GM21381 (cell line): ENCODE data around the gene FAM171A1.
"Not testable (repeated sequence)": the region's sequence is repeated elsewhere in the genome, so short reads cannot be mapped to it uniquely, and the experiment has no call there.

Experiments
- ATAC-seq: cut with Tn5 transposase; IDR thresholded peaks from one replicate; pipeline ENCODE4 v1.9.1; 2021; ENCODE audit warnings: mild to moderate bottlenecking, moderate library complexity; ENCODE audit not compliant: unreplicated experiment

FAM171A1 gene

DNA sequence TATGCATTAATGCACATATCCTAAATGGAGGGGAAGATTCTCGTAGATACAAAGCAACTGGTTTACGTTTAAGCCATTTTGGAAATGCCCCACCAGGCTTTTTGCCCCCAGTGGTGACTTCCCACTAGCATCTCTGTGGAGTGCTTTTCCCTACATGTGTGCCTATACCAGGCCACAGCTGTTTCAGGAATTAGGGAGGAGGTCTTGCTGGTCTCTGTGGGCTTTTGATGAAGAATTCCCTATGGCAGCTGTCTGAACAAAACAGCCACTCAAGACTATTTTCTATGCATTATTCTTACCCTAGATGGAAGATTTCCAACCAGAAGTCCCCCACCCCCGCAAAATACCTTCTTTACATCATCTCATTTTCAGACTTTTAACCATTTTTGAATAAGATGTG is 150.6 kb downstream of the FAM171A1 start:
- no peak for ATAC-seq

DNA sequence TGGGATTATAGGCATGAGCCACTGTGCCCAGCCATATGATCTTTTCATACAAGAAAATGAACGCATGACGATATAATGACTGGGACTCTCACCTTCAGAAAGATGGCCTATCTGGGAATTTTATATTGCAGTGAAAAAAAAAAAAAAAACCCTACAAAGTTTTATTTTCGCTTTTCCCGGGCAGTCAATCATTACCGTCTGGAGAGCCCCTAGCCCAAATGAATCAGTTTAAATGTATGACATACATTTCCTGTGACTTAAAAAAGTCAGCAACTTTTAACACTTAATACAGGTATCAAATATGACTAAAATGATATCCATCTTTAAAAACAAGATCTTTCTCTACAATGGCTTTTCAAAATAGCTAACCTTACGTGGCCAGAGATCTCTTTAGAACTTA is 154.4 kb downstream of the FAM171A1 start:
- ATAC-seq: no peak

DNA sequence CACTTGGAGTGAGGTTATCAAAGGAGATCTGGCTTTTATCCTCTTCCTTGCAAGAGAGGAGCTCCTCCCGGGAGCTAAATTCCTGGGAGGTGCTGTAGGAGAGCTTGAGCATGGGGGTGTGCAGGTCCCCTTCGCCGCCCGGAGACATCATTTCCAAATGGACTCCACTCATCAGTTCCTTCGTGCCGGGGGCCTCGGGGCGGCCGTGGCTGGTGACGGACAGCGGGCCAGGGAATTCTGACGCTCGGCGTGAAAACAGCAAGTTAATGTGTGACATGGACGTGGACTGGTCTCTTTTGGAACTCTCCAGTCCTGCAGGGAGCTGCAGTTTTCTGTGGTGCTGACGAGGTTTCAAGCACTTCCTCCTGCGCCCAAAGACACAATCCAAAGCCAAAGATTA is 156.9 kb downstream of the FAM171A1 start:
- ATAC-seq: no peak

DNA sequence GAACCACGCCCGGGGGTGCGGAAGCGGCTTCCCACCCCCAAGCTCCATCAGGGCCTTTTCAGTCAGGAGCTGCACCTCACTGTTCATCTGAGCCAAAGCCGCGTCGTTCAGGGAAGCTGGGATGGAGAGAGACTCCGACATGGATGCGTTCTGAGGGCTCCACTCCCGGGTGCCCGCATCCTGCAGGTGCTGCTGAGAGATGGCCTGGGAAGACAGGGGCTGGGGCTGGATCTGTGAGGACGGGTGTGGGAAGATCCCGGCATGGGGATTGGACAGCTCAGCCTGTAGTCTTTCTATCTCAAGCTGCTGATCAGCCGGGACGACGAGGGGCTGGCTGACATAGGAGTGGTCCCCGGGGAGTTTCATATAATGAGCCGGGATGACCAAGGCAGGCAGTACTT is 157.6 kb downstream of the FAM171A1 start:
- ATAC-seq: no peak

DNA sequence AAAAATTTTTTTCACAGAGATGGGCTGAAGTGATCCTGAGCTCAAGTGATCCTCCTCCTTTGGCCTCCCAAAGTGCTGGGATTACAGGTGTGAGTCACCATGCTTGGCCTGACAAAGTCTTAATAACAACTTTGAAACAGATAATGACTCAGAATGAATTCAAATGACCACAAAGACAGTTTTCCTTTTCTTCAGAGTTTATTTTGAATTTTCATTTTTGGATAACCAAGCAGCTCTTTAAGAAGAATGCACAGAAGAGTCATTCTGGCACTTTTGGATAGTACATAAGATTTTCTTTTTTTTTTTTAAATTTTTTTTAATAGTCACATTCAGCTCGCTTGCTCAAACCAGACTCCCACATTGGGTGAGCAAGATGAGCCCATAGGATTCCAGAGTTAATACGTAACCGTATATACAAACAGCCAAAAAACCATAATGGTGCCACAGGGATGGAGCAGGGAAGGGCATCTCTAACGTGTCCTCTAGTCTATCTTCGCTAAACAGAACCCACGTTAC is 159.6 kb downstream of the FAM171A1 start:
- ATAC-seq: no peak

DNA sequence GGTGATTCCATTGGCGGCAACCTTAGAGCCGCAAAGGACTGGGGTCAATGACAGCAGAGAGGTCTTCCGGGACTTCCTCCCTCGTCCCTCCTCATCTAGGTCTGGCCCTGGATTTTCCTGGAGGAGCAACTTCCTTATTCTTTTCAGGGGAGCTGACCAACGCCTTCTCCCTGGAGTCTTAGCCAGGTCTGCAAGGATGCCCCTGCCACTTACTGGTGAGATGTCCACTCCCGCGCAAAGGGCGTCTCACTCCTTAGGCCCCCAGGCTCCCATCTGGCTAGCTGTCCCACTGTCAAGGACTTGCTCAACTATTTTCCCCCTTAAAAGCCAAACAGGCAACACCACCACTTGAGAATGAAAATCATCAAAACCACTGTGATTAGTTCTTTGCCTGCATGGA is 160.6 kb downstream of the FAM171A1 start:
- ATAC-seq: no peak

DNA sequence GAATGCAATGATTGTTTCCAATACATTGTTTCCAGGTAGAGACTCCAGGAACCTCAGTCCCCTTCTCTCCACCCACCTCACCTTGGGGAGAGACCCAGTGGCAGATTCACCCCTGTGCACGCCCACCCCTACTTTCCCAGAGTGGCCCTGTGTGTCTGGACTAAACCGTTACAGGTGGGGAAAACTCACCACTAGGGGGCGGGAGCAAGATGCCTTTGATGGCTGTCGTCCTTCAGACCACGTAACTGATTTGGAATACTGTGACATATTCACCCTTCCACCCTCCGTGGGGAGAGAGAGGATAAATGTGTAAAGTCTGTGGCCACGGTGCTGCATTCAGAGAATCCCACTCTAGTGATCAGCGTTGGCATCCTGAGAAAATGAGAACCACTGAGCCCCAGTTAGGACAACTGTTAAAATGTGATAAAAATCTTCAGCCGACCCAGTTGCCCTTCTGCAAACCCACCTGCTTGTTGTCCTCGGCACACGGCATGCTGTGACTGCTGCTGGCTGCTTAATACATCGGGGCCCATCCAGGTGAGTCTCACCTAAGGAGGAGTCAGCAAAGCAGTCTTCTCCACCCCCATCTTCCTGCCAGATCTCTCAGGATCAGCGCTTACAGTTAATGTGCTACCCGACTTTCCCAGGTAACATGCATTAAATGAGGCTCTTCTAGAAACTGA is 161.1 kb downstream of the FAM171A1 start:
- ATAC-seq: peak; percentile 69

DNA sequence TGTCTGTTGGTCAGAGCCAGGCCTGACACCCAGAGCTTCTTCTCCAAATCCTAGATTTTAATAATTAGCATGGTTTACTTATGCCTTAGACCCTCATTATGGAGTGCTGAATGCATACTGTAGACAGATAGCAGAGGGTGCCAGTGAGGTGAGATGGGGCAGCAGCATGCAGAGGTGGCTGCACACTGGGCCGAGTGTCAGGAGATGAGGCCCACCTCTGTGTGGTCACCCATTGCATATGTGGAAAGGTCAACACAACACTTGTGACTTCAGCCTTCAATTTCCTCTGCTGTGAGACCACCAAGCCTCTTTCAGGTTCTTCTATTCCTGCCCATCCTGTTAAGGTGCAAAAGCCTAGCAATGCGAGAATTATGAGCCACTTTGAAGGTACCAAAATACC is 162.9 kb downstream of the FAM171A1 start:
- no peak for ATAC-seq

DNA sequence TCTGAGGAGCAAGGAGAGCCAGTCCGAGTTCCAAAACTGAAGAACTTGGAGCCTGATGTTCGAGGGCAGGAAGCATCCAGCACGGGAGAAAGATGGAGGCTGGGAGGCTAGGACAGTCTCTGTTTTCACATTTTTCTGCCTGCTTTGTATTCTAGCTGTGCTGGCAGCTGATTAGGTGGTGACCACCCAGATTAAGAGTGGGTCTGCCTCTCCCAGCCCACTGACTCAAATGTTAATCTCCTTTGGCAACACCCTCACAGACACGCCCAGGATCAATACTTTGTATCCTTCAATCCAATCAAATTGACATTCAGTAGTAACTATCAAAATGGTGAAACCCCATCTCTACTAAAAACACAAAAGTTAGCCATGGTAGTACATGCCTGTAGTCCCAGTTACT is 163.7 kb downstream of the FAM171A1 start:
- ATAC-seq: not testable (repeated sequence)

DNA sequence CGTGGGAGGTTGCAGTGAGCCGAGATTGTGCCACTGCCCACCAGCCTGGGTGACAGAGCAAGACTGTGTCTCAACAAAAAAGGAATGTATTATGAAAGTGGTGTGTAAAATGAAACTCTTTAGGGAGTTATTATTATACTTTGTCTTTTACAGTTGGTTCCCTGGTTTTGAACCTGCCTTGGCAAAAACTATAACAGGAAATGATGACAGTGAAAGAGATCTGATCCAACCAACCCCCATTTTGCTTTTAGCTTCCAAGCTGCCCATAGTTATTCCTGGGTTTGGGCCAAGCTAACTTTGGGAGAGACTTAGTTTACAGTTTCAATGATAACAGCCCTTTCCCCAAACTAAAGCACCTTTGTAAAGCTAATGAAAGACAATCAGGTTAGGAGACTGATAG is 168.4 kb downstream of the FAM171A1 start:
- ATAC-seq: no peak

DNA sequence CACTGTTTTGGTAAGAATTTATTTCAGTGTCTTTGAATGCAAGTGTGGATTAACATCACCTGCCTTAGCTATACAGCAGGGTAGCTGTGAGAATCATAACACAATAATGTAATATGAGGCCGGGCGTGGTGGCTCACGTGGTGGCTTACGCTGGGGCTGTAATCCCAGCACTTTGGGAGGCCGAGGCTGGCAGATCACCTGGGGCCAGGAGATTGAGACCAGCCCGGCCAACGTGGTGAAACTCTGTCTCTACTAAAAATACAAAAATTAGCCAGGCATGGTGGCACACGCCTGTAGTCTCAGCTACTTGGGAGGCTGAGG is 168.8 kb downstream of the FAM171A1 start:
- not testable (repeated sequence) for ATAC-seq

DNA sequence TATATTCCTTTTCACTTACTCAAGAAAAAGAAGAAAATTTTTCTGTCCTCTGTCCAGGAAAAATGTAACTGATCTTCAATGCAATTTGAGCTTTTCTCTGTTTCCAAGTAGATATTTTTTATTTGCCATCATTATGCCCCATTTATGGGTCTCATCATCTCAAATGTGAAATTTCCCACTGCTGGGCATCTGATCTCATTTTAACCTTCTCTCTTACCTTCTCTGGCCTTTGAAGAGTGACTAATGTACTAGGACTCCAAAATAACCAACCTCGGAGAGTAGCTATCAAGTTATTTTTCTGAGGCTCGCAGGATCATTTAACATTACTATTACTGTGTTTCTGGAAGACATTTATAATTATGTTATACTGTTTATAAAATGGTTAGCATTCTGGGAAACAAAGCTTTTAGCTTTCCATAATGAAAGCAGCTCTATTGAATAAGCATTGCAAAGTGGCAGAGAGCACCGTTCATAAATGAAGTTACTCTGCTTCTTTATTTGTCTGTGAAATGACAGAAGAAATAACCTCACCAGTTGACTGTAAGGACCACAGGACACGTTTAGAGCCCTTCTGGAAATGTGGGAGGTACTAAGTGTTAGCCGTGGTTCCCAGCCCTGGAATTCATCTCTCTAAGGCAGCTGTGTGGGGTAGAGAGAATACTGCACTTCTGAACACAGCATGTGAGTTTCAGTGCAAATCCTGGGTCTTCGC is 169.3 kb downstream of the FAM171A1 start:
- ATAC-seq: no peak

DNA sequence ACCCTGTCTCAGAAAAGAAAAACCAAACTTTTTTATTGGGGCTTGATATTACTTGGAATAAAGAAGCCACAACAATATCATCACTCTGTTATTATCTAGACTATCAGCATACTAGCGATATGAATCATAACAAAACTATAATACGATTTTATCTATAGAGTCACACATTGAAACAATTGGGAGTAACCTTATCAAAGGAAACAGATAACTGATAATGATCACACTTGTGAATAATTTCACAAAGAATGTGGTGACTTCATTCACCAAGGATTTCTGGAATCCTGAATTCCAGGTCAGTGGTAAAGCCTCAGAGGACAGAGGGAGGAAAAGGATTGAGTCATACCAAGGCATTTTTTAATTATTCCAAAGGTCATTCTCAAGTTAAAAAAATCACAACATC is 170.5 kb downstream of the FAM171A1 start:
- ATAC-seq: no peak

DNA sequence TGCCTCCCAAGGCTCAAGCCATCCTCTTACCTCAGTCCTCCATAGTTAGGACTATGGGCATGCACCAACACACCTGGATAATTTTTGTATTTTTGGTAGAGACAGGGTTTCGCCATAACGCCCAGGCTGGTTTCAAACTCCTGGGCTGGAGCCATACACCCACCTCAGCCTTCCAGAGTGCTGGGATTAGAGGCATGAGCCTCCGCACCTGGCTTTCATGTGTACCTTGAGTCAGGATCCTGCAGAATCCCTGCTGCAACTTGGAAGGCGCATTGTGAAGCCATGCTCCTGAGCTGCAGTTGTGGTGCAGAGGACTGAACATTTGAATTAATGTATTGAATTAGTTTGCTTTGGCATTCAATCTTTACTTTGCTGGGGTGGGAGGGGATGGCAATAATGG is 173.2 kb downstream of the FAM171A1 start:
- no peak for ATAC-seq

DNA sequence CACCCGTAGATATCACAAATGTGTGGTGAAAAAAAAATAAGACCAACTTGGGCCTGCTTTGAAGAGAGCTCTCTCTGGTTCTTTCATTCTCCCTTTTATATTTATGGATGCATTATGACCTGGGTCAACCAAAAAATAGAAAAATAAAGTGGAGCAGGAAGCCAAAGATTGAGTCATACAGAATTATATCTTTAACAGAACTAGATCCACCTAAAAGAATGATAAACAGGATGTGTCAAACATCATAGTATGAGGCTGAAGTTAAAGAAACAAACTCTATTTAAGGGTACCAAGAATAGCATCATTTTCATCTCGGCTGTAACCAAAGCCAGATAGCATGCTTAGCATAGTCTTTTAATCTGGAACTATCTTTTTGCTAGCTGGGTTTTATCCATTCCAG is 173.8 kb downstream of the FAM171A1 start:
- no peak for ATAC-seq

DNA sequence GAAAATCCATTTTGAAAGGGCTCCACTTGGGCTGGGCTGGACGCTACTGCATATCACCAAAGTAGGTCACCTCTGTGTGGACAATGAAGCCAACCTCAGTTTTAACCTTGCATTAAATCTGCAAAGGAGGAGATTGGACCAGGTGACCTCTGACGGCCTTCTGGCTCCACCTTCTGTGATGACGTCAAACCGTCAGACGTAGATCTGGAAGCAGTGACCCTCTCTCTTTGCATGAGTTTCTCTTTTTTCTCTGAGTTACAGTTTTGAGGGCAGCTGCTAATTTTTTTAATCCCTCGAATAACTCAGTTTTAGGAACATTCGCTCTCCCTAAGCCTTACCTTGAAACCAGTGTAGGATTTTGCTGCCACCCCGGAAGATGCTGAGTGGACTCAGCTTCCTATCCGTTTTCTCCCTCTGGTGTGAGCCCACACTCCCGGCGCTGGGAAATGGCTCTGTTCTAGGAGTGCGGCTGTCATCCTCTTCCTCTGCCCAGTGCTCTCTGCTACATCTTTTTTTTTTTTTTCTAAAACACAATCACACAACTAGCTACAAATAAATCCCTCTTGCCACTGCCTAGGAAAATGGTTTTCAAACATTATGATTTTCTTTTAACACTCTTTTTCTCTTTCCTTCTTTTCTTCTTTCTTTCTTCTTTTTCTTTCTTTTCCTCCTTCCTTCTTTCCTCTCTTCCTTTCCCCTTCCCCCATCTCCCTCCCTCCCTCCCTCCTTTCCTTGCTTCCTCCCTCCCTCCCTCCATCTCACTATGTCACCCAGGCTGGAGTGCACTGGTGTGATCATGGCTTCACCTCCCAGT is 174.9 kb downstream of the FAM171A1 start:
- no peak for ATAC-seq

DNA sequence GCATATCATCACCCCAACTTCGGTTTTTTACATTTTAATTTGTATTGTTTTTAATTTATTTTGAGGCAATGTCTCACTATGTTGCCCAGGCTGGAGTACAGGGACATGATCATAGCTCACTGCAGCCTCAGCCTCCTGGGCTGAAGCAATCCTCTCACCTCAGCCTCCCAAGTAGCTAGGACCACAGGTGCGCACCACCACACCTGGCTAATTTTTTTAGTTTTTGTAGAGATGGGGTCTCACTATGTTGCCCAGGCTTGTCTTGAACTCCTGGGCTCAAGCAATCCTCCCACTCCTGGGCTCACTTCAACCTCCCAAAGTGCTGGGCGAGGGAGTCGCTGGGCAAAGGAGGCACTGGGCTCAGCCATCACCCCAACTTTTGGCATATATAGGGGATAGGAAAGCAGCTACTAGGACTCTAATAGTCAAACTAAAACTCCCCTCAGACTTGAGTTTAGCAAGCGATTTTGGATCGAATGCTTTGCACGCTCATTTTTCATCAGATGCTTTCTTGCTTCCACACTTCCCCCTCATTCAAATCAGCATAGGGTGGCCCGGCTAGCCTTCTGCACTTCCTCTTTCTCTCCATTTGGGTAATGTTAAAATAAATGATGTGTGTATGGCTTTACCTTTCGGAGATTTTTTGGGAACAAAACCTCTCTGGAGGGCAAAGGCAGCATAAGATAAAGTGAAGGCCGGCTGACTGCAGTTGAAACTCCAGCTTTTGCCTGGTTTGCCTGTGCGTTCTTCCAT is 181.8 kb downstream of the FAM171A1 start:
- no peak for ATAC-seq

DNA sequence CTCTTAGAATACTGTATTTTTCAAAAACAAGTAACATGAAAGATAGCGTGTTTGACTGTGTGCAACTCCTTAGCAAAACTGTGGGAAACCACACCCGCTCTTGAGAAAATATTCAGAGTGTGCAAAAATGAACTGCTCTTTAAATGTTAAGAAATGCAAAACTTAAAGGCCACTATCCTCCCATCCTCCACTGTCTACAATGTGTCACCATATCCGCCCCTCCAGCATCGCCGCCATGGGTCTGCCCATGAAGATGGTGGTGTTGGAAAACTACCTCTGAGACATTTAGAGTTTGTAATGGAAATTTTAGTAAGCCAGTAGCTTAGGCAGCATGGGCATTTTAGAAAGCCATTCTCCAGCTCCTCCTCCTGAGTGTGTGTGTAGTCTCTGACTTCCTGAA is 182.5 kb downstream of the FAM171A1 start:
- ATAC-seq: no peak

DNA sequence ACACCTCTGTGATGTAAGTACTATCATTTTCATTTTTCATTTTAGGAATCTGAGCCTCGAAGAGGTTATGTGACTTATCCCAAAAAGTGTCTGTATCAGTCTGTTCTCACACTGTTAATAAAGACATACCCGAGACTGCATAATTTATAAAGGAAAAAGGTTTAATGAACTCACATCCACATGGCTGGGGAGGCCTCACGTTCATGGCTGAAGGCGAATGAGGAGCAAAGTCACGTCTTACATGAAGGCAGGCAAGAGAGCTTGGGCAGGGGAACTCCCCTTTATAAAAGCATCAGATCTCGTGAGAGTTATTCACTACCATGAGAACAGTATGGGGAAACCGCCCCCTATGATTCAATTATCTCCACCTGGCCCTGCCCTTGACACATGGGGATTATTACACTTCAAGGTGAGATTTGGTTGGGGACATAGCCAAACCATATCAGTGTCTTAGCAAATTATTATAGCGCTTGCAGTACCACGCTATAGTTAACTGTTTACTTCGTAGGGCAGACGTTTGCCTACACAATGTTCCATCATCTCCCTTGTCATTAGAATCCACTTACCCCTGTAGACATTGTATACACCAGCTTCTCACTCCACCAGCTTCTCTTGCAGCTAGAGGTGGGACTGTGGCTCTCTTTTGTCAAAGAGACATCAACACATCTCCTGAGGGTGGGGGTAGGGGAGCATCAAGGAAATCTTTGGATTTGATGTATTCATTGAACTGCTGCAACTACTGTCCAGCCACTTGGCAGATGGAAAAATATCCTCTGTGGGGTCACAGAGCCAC is 187.2 kb downstream of the FAM171A1 start:
- ATAC-seq: no peak

DNA sequence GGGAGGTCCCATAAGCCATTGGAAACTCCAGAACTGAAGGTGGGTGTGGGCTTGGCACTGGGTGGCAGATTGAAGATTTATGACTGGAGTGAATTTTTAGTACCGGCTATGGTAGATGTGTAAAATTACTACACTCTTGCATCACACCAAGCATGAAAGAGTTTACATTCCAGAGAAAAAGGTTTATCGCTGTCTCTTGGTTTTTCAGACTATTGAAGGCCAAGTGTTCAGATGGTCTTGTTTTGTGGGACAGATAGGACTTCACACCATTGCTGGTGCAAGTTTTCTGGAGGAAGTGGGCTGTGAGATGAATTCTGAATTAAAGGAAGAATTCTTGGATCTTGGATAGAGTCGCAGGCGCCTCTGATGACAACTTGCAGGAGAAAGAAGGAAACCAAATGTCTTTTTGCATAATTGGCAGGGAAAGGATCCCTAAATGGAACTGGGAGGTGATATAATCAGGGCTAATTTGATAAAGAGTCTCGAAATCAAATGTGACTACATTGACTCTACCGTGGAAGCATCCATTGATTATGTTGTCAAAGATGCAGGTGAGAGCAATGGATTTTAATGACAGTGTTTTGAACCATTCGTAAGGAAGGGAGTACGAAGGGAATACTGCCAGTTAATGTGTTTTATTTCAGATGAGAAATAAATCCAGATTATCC is 188.4 kb downstream of the FAM171A1 start:
- ATAC-seq: no peak
